GM18867 (cell line): ENCODE results near the gene CUX1.

ENCODE experiments used
- ATAC-seq: cut with Tn5 transposase; IDR thresholded peaks from one replicate; pipeline ENCODE4 v1.9.1; 2021; ENCODE audit warnings: mild to moderate bottlenecking, moderate library complexity; ENCODE audit not compliant: unreplicated experiment

CUX1 gene

DNA sequence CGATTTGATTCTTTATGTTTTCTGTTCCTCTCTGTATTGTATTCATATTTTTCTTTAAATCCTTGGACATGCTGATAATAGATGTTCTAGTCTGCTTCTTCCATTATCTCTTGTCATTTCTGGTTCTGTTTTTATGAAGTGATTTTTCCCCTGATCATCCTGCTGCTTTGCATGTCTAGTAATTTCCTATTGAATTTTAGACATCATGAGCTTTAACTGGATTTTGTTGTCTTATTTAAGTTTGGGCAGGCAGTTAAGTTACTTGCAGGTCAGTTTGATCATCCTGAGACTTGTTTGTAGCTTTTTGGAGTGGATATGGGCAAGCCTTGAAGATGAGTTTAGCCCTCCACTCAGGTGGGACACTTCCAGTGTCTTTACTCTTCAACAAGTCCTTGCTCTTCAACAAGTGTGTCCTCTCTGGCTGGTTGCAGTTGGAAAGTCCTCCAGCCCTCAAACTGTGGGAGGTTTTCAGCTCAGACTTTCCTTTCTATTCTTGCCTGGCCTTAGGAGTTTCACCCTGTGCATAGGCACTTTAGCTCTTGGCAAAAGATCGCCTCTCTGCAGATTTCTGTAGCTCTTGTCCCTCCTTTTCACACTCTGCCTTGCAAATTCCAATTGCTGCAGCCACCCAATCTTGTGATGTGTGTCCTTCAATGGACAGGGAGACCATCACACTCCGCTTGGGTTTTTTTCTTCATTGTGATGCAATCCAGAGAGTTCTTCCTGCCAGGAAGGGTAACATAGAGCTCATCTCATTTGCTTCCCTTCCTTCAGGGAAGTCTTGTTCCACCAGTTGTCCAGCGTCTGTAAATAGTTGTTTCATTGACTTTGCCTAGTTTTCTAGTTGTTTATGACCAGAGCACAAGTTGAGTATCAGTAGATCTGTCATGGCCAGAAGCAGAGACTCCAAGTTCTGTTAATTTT is 272.0 kb downstream of the CUX1 start:
- no peak for ATAC-seq

DNA sequence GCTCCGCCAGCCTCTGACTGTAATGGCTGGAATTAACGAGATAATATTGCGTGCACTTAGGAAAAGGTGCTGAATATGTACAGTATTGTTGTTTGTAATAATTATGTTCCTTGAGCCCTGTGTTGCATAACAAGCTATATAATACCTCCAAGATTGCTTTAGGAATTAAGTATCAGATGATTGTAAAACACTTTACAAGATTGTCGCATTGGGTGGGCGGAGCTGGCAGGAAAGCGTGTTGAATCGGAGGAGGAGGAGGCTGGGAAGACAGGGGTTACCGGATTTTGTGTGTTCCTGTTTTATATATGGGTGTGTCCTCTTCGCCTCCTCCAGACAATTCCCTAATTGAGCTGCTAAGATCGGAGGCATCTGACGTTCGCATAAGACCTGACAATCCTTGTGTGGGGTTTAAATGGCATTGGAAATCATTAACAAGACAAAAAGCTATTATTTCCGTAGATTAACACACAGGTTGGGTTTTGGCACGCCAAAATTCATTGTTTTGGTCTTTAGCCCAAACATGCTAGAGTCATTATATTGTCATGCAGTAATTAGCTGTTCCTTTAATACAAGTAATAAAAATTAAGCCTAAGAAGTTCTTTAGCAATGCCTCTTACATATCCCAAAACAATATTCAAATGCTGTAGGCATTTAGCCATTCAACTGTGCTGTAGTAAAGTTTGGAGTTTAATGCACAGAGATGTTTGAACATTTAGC is 276.3 kb downstream of the CUX1 start:
- ATAC-seq = no peak

DNA sequence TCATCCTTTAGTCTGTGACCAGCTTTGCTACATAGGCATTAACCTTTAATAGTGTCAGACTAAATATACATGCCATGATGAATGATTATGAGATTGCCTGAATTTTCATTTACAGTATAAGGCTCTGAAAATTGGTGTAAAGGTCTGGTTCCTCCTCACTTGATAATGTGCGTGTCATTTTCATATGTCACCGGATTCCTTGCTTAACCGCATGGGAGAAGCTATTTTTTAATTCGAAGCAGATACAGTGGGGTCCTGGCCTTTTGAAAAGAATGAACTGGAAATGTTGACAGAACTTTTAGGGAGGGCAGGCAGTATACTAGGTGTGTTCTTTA is 276.9 kb downstream of the CUX1 start:
- no peak for ATAC-seq

DNA sequence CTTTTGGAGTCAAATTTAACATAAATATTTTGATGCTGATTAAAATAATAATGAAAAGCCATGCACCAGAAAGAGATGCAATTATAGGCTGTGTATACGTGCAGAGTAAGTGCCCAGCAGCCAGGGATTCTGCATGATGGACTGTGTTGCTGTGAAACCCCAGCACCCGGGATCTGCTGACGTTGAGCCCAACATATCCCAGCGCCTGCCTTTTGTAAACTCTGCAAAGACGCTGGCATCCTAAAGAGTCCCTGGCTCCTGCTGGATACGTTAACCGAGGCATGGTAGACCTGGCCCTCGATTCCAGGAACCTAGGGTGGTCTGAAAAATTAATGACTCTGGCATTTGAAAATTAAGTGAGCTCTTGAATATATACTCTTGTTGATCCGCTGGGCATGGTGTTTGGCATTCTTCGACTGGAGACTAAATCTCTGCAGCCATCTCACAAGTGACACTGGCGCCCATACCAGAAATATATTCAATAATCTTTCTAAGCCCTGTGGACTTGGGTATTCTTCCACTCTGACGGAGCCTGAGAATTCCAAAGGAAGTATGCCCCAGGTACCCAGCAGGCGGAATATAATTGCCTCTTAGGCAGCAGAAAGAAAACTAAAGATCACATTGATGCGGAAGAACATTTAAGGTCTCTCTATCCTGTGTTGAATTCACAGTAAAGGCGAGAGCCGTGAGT is 278.0 kb downstream of the CUX1 start:
- no peak for ATAC-seq

DNA sequence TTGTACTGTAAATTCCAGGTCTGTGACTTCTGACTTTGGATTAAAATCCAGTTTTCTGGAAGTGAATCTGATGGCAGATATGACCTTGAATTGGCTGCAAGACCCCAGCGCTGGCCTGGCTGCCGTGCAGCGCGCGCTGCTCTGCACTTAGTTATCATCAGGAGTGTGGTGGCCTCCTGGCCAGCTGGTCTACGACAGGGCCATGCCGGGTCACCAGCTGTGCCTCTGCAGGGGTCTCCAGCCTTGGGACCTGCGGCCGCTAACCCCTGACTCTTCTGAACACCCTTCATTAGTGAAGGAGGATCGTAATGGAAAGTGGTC is 278.5 kb downstream of the CUX1 start:
- ATAC-seq = no peak

DNA sequence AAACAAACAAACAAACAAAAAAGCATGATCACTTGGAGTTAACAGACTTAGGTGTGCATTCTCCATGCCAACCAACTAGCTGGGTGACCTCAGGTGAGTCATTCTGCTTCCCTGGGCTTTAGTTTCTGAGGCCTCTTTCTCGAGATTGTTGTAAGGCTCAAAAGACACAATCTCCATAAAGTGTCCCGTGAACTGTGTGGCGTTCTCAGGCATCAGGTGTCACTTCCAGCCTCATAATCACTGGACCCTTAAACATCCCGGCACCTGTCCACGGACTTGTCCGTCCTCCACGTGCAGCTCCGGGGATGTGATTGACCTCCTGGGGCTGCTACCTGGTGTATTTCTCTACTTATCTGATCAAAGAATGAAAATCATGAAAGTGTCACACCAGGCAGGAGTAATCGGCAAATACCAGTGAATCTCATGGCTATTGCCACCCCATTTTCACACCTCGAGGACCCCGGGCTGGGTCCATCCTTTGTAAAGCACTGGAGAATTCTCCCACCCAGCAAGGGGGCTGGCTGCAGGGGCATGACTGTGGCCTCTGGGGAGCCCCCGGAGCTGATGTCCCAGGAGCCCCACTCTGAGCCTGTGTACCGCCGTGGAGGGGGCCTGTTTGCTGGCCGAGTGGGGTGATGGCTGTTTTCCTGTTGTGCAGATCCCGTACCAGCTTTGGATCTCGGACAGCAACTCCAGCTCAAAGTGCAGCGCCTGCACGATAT is 279.4 kb downstream of the CUX1 start:
- ATAC-seq = no peak

DNA sequence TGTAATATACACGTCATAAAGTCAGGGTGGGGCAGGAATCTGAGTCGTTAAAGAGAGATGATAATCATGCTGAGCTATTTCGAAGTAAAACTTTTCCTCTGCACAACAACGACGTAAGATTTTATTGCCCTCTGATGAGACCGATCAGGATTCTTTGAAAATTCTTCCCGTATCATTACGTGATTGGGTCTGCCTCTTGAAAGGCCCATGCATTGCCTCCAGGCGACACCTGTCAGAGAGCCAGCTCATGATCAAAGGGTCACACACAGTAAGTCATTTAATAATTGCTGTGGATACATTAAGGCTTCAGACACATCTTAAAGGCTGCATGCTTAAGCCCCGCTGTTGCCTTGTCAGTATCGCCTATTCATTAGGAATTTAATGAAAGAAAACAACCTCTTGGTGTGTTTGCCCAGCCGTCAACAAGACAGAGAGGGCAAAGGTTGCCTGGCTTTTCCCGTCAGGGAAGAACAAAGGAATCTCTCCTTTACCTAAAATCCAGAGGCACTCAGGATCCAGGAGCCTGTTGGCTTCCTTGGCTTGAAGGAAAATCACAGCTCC is 280.3 kb downstream of the CUX1 start:
- no peak for ATAC-seq

DNA sequence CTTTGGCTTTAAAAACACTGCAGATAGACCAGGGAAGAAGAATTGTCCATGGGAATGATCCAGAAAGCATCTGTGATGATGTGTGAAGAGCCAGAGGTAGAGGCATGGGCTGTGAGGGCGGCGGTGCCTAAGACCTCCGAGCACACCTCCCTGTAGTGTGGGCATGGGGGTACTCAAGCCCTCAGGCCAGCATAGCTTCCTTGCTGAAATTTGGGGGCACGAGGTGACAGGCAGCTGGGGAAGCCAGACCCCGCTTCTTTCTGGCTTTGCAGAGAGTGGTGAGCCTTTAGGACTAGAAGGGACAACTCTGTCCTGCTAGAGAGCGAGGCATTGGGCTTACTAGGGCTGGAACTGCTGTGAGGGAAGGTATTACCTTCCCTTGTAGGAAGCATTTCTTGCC is 281.6 kb downstream of the CUX1 start:
- no peak for ATAC-seq

DNA sequence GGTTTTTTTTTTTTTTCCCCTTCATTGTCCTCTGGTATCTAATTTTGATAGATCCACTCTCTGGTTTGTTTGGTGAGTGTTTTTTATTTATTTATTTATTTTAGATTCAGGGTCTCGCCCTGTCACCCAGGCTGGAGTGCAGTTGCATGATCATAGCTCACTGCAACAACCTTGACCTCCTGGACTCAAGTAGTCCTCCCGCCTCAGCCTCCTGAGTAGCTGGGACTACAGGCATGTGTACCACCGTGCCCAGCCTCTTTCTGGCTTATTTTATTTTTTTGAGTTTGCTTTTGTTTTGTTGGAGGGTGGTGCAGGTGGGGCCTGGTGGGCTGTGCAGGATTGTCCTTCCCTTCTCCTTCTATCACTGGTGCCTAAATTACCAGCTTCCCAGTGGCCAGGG is 282.0 kb downstream of the CUX1 start:
- no peak for ATAC-seq

DNA sequence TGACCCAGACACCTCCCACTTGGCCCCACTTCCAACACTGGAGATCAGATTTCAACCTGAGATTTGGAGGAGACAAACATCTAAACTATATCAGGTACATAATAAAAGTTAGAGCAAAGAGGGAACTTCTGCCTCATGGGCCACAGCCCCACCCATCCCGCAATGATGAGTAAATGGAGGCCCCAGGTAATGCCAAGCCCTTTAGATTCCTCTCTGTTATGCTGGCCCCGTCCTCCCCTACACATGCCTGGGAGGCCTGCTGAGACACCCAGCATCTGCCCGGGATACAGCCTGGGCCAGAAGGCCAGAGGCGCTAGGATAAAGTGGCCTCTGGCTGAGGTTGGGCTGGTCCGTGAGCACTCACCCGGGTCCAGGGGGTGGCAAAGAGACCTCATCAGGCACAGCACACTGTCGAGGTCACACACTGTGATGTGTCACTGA is 283.7 kb downstream of the CUX1 start:
- ATAC-seq = no peak

DNA sequence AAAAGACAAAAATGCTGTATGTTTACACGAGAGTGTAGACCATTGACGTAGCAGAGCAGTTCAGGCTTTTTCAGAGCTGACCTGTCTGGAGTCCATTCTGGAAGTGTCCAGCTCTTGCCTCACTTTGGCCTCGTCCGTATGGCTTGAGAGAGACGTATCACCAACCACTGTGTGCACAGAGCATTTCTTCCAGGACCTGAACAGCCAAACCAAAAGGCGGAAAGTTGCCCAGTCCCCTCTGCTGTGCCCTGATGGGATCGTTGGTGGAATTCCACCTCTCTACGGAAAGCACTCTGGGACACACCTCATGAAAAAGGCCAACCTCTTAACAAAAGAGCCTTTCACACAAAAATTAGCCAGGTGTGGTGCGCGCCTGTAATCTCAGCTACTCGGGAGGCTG is 284.5 kb downstream of the CUX1 start:
- ATAC-seq = no peak

DNA sequence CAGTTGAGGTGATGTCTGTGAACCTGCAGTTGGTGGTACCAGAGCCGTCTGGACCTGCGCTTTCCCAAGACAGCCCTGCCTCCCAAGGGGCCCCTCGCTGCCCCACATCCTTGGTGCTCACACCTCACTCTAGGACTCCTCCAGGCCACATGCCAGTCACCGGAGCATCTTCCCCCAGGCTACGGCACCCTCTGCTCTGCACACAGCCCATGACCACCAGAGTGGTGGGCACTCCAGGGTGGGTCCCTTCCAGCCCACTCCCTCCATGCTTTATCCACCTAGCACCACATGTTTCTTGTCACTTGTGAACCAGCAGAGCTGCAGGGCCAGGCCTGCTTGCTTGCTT is 285.6 kb downstream of the CUX1 start:
- no peak for ATAC-seq

DNA sequence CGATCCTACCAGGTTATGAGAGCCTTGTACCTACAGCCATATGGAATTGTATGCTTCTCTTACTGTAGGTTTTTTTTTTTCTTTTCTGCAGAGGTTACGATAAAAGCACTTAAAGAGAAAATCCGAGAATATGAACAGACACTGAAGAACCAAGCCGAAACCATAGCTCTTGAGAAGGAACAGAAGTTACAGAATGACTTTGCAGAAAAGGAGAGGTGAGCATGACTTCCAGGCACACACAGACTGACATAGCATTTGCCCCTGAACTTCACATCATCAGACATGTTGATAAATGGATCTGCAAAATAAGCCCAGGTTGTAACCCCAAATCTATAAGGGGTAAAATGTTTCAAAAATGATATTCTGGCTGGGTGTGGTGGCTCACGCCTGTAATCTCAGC is 286.8 kb downstream of the CUX1 start:
- no peak for ATAC-seq

DNA sequence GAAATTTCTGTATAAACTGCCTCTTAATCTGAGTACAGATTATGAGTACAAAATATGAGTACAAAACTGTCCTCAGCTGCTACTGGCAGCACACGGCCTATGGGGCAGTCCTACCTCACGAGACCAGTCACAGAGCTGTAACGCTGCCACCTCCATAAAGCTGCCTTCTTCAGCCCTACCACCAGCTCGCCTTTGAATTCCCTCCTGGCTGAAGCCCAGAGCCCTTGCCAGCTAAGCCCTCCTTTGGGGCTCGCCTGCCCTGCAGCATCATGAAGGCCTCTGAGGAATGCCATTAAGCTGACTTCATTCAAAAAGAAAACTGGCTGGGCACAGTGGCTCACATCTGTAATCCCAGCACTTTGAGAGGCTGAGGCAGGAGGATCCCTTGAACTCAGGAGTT is 289.2 kb downstream of the CUX1 start:
- no peak for ATAC-seq

DNA sequence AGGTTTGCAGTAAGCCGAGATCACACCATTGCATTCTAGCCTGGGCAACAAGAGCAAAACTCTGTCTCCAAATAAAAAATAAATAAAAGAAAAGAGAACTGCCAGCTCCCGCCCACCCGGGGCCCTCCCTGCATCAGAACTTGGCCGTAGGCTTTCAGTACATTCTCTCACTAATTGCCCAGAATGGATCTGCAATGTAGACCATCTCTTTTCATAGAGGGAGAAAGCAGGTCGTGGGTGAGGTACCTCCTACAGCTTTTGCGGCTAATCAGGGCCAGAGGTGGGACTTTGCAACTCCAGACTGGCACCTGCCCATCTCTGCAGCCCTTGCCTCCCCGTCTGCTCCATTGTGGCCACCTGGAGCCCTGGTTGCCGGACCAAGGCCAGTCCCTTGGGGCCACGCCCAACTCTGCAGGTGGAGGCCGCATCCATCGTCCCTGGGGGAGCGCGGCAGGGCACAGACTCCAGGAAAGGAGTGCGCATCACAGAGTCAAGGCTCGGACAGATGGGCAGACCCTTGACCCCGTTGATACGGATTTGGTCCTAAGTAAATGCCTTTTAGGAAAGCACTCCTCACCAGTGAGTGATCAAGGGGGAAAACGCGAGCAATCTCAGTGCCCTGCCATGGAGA is 290.2 kb downstream of the CUX1 start:
- no peak for ATAC-seq

DNA sequence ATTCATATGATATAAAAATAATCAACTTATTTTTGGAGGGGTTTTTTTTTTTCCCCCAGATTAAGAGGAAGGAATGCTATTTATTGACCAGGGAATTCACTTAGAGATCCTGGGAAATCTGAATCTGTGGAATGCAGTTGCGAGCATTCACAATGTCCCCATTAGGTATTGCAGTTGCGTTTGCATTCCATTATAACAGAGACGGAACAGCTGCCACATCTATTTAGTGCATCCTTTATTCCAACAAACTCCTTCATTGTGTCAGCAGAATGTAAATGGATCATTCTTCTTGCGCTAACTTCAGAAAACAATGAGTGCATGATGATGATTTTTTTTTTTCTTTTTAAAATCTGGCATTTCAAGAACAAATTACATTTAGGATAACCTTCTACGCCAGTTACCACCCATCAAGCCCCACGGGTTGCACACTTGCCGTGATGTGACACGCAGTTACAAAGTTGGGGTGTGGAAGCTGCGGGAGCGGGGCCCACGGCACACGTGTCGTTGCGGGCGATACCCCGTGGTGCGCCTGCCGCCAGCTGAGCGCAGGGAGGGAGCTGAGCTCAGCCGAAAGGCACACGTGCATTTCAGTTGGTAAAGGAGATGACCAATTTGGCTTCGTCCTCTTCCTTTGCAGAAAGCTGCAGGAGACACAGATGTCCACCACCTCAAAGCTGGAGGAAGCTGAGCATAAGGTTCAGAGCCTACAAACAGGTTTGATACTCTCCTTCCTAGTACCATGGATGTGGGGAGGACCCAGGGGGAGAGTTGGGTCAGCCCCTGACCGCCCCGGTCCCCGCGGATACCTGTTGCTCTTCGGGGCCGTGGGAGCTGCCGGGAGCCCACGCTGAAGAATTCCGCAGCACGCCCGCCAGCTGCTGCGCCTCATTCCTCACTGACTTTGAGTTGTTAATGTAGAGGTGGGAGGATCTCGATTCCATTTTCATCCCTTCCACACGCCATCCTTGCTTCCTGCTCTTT is 293.9 kb downstream of the CUX1 start:
- ATAC-seq = no peak

DNA sequence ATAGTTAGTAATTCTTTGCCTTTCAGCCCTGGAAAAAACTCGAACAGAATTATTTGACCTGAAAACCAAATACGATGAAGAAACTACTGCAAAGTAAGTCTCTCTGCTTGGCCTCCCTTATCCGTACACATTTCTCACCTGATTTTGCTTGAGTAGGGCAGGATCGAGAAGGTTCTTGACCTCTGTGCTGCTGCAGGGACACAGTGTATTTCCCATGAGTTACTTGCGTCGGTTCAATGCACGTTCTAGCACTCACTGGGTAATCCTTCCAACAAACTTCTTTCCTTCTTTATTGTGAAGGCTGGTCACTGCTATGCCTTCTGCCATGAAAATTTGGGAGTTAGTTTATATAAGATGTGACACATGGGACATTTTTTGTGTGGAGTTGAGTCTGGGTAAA is 297.8 kb downstream of the CUX1 start:
- no peak for ATAC-seq

DNA sequence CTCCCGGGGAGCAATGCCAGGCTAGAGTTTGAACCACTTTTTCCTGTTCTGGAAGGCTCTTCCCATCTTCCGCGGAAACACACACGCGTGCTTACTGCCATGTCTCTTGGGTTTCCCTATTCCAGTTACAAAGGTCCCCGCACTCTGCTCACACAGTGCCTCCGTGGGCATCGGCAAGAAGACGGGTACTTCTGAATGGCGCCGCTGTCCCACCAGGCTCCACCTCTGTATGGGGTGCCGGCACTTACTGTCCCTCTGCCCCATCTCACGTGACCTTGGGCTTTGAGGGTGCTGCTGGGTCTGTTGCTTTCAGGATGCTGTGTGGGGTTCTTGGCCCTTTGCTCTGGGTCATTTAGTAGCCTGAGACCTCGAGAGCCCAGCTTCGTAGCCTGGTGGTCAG is 298.5 kb downstream of the CUX1 start:
- no peak for ATAC-seq

DNA sequence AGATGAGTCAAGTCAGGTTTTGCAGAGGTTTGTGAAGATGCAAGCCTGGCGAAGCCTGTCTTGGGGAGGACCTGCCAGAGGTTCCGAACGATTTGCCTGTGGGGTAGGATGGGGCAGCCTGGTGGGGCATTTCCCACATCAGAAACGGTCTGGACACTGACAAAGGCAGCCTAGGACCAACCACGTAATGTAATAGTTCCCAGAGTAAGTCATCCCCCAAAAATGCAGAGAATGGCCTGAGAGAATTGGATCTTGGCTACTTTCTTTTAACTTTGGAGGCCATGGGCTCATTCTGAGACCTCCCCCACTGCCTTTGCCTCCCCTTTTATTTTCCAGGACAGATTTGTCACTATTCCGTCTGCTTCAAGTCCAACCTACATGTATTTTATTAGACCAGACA is 300.3 kb downstream of the CUX1 start:
- ATAC-seq = no peak
